HTR-8/SVneo (cell line): ENCODE measurements around the gene NEMP2.

Source experiments
- DNase-seq: peaks from one replicate; pipeline ENCODE4 v3.0.0; 2011; ENCODE audit warnings: low spot score, mixed read lengths; ENCODE audit not compliant: insufficient read length
- FAIRE-seq: peaks from 2 replicates; lab custom pipeline; 2011; peaks lifted over from hg19 to GRCh38; lab: Jason Lieb, UNC

NEMP2 gene

GRCh38 chr2:190534310-190535120, at the start of gene NEMP2:
NEMP2 (minus strand) TSS chr2:190534722; CDS start chr2:190534655, 67 bp downstream.
- DNase-seq, result peak; percentile 75
- FAIRE-seq, result peak; percentile 94

GRCh38 chr2:190583507-190584337, 49.2 kb upstream of the NEMP2 start:
- DNase-seq (no peak), FAIRE-seq (peak; percentile 55)

- no peak for FAIRE-seq
- no peak for DNase-seq
Measured at GRCh38 chr2:190582736-190583506, 48.4 kb upstream of the NEMP2 start.

GRCh38 chr2:190582019-190582418, 47.5 kb upstream of the NEMP2 start:
- FAIRE-seq (no peak), DNase-seq (no peak)

- no peak for FAIRE-seq
- DNase-seq, result no peak
Measured at GRCh38 chr2:190579915-190580846, 45.7 kb upstream of the NEMP2 start.

- FAIRE-seq (no peak), DNase-seq (no peak)
Measured at GRCh38 chr2:190579058-190579410, 44.5 kb upstream of the NEMP2 start.

- DNase-seq, result peak; percentile 25
- FAIRE-seq, result peak; percentile 16
Measured at GRCh38 chr2:190578158-190579057, 43.9 kb upstream of the NEMP2 start.

GRCh38 chr2:190576573-190576972, 42.1 kb upstream of the NEMP2 start:
- DNase-seq (no peak), FAIRE-seq (no peak)

GRCh38 chr2:190575263-190575662, 40.7 kb upstream of the NEMP2 start:
- no peak for DNase-seq
- no peak for FAIRE-seq

GRCh38 chr2:190574169-190574568, 39.6 kb upstream of the NEMP2 start:
- DNase-seq (peak; percentile 34), FAIRE-seq (no peak)

GRCh38 chr2:190572246-190572645, 37.7 kb upstream of the NEMP2 start:
- no peak for FAIRE-seq
- no peak for DNase-seq

- peak; percentile 51 for FAIRE-seq
- DNase-seq, result peak; percentile 25
Measured at GRCh38 chr2:190571686-190572085, 37.2 kb upstream of the NEMP2 start.

GRCh38 chr2:190570871-190571270, 36.3 kb upstream of the NEMP2 start:
- FAIRE-seq (no peak), DNase-seq (no peak)

GRCh38 chr2:190569994-190570755, 35.7 kb upstream of the NEMP2 start:
- FAIRE-seq (peak; percentile 42), DNase-seq (no peak)

GRCh38 chr2:190564838-190565237, 30.3 kb upstream of the NEMP2 start:
- DNase-seq (no peak), FAIRE-seq (no peak)

- no peak for DNase-seq
- FAIRE-seq, result no peak
Measured at GRCh38 chr2:190563646-190564045, 29.1 kb upstream of the NEMP2 start.

- FAIRE-seq (no peak), DNase-seq (no peak)
Measured at GRCh38 chr2:190563109-190563508, 28.6 kb upstream of the NEMP2 start.

- DNase-seq (no peak), FAIRE-seq (no peak)
Measured at GRCh38 chr2:190562121-190562520, 27.6 kb upstream of the NEMP2 start.
